Measurements from ENCODE around the gene RUNX2.

The RUNX2 gene

GRCh38 chr6:45423824-45424450 is 95.8 kb downstream of the RUNX2 start (continued):
- no peak for TF ChIP-seq PATZ1 (CRISPR knock-in tag; IDR thresholded peaks at IDR 0.05; ENCODE audit: borderline replicate concordance)
- TF ChIP-seq TCF4 (CRISPR knock-in tag; IDR thresholded peaks at IDR 0.05; ENCODE audit: borderline replicate concordance) = no peak
- no peak for TF ChIP-seq RARB (CRISPR knock-in tag; IDR thresholded peaks at IDR 0.05)

GRCh38 chr6:45424451-45424861 is 96.3 kb downstream of the RUNX2 start:
- TF ChIP-seq BACH2 (CRISPR knock-in tag; IDR thresholded peaks at IDR 0.05; ENCODE audit: borderline replicate concordance) (no peak), ZFP3 (CRISPR knock-in tag; IDR thresholded peaks at IDR 0.05) (no peak), SNAI2 (CRISPR knock-in tag; IDR thresholded peaks at IDR 0.05) (no peak), TCF4 (CRISPR knock-in tag; IDR thresholded peaks at IDR 0.05; ENCODE audit: borderline replicate concordance) (no peak), ZNF8 (CRISPR knock-in tag; IDR thresholded peaks at IDR 0.05) (no peak), PPARA (CRISPR knock-in tag; IDR thresholded peaks at IDR 0.05; ENCODE audit: borderline replicate concordance) (no peak), ZFP30 (CRISPR knock-in tag; IDR thresholded peaks at IDR 0.05) (no peak), ZC3H10 (CRISPR knock-in tag; IDR thresholded peaks at IDR 0.05) (no peak), ARNTL (CRISPR knock-in tag; IDR thresholded peaks at IDR 0.05; ENCODE audit: borderline replicate concordance, low read depth) (no peak), GLIS3 (CRISPR knock-in tag; IDR thresholded peaks at IDR 0.05) (no peak), CSDC2 (CRISPR knock-in tag; IDR thresholded peaks at IDR 0.05) (no peak)
- TF ChIP-seq, protein P1, sequence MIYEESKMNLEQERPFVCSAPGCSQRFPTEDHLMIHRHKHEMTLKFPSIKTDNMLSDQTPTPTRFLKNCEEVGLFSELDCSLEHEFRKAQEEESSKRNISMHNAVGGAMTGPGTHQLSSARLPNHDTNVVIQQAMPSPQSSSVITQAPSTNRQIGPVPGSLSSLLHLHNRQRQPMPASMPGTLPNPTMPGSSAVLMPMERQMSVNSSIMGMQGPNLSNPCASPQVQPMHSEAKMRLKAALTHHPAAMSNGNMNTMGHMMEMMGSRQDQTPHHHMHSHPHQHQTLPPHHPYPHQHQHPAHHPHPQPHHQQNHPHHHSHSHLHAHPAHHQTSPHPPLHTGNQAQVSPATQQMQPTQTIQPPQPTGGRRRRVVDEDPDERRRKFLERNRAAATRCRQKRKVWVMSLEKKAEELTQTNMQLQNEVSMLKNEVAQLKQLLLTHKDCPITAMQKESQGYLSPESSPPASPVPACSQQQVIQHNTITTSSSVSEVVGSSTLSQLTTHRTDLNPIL (CRISPR knock-in tag; IDR thresholded peaks at IDR 0.05; ENCODE audit: low read depth) = no peak
- no peak for ATAC-seq

DNA sequence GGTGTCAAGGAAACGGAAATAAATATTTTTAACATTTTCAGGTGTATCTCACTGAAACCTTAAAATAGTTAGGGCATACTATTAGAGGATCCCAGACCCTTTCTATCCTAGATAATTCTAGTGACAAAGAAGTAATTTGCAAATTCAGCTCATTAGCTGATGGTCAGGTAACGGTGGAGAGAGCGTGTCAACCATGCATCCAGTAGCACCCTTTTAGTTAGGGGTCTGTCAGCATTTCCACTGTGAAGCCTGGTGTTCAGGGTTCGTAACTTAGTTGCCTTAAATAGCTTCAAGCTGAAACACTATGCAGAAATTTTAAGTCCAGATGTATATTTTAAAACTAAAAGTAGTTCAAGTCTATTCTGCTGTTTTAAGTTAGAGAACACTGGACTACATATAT is 98.1 kb downstream of the RUNX2 start:
- TF ChIP-seq CSRNP3 (CRISPR knock-in tag; IDR thresholded peaks at IDR 0.05) = no peak
- TF ChIP-seq ISL1 (CRISPR knock-in tag; IDR thresholded peaks at IDR 0.05) = no peak
- no peak for TF ChIP-seq ZFP3 (CRISPR knock-in tag; IDR thresholded peaks at IDR 0.05)
- TF ChIP-seq RARB (CRISPR knock-in tag; IDR thresholded peaks at IDR 0.05) = no peak
- TF ChIP-seq, protein P2, sequence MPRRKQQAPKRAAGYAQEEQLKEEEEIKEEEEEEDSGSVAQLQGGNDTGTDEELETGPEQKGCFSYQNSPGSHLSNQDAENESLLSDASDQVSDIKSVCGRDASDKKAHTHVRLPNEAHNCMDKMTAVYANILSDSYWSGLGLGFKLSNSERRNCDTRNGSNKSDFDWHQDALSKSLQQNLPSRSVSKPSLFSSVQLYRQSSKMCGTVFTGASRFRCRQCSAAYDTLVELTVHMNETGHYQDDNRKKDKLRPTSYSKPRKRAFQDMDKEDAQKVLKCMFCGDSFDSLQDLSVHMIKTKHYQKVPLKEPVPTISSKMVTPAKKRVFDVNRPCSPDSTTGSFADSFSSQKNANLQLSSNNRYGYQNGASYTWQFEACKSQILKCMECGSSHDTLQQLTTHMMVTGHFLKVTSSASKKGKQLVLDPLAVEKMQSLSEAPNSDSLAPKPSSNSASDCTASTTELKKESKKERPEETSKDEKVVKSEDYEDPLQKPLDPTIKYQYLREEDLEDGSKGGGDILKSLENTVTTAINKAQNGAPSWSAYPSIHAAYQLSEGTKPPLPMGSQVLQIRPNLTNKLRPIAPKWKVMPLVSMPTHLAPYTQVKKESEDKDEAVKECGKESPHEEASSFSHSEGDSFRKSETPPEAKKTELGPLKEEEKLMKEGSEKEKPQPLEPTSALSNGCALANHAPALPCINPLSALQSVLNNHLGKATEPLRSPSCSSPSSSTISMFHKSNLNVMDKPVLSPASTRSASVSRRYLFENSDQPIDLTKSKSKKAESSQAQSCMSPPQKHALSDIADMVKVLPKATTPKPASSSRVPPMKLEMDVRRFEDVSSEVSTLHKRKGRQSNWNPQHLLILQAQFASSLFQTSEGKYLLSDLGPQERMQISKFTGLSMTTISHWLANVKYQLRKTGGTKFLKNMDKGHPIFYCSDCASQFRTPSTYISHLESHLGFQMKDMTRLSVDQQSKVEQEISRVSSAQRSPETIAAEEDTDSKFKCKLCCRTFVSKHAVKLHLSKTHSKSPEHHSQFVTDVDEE (CRISPR knock-in tag; IDR thresholded peaks at IDR 0.05) = no peak
- TF ChIP-seq TOX (CRISPR knock-in tag; IDR thresholded peaks at IDR 0.05; ENCODE audit: borderline replicate concordance) = no peak
- TF ChIP-seq ARNTL (CRISPR knock-in tag; IDR thresholded peaks at IDR 0.05; ENCODE audit: borderline replicate concordance, low read depth) = no peak
- TF ChIP-seq TCF4 (CRISPR knock-in tag; IDR thresholded peaks at IDR 0.05; ENCODE audit: borderline replicate concordance) = no peak
- TF ChIP-seq ZC3H10 (CRISPR knock-in tag; IDR thresholded peaks at IDR 0.05) = no peak
- no peak for TF ChIP-seq PPARA (CRISPR knock-in tag; IDR thresholded peaks at IDR 0.05; ENCODE audit: borderline replicate concordance)
- TF ChIP-seq ZNF565 (CRISPR knock-in tag; conservative IDR thresholded peaks at IDR 0.05; ENCODE audit: low read depth) = no peak
- no peak for ATAC-seq

- ATAC-seq = no peak
- no peak for TF ChIP-seq ZC3H10 (CRISPR knock-in tag; IDR thresholded peaks at IDR 0.05)
- TF ChIP-seq GLIS3 (CRISPR knock-in tag; IDR thresholded peaks at IDR 0.05) = no peak
- no peak for TF ChIP-seq PATZ1 (CRISPR knock-in tag; IDR thresholded peaks at IDR 0.05; ENCODE audit: borderline replicate concordance)
- no peak for TF ChIP-seq BACH2 (CRISPR knock-in tag; IDR thresholded peaks at IDR 0.05; ENCODE audit: borderline replicate concordance)
- no peak for TF ChIP-seq ZFP3 (CRISPR knock-in tag; IDR thresholded peaks at IDR 0.05)
- TF ChIP-seq, protein P2 (CRISPR knock-in tag; IDR thresholded peaks at IDR 0.05) = no peak
- no peak for TF ChIP-seq ZNF8 (CRISPR knock-in tag; IDR thresholded peaks at IDR 0.05)
- TF ChIP-seq OSR1 (CRISPR knock-in tag; IDR thresholded peaks at IDR 0.05) = no peak
- no peak for TF ChIP-seq ESRRG (CRISPR knock-in tag; IDR thresholded peaks at IDR 0.05)
- TF ChIP-seq SNAI2 (CRISPR knock-in tag; IDR thresholded peaks at IDR 0.05) = no peak
- no peak for TF ChIP-seq TOX (CRISPR knock-in tag; IDR thresholded peaks at IDR 0.05; ENCODE audit: borderline replicate concordance)
Observed at GRCh38 chr6:45427726-45428125, 99.6 kb downstream of the RUNX2 start.
